ENCODE results near the gene BRICD5.

GRCh38 chr16:2196981-2197511 lies 13.6 kb downstream of the BRICD5 start:
- TF ChIP-seq GATA2 (IDR thresholded peaks at IDR 0.05; ENCODE audit: low read depth, low read length) (no peak), GATA3 (IDR thresholded peaks at IDR 0.05; ENCODE audit: low read depth, low read length) (no peak)

Data from SH-SY5Y (cell line).